Amniotic epithelial cell (primary cell): ENCODE results near the gene CYP27C1.
A peak's percentile ranks its signal among the peaks of the same experiment; 100 is the strongest.

Experiments used
- DNase-seq: peaks from one replicate; pipeline ENCODE4 v3.0.0-alpha.2; 2010; ENCODE audit warnings: low read depth

The CYP27C1 gene

GRCh38 chr2:127150996-127151395 is 69.1 kb downstream of the CYP27C1 start:
- DNase-seq = no peak

- DNase-seq = peak; percentile 94
Observed at GRCh38 chr2:127149384-127149783, 70.7 kb downstream of the CYP27C1 start.

GRCh38 chr2:127146820-127147502 is 73.1 kb downstream of the CYP27C1 start:
- no peak for DNase-seq

- DNase-seq = no peak
Observed at GRCh38 chr2:127146071-127146725, 73.9 kb downstream of the CYP27C1 start.

GRCh38 chr2:127145280-127145895 is 74.7 kb downstream of the CYP27C1 start:
- no peak for DNase-seq

GRCh38 chr2:127143841-127144782 is 76.0 kb downstream of the CYP27C1 start:
- peak; percentile 71 for DNase-seq

GRCh38 chr2:127142663-127143630 is 77.2 kb downstream of the CYP27C1 start:
- DNase-seq = no peak

GRCh38 chr2:127140538-127140937 is 79.6 kb downstream of the CYP27C1 start:
- DNase-seq = no peak

- DNase-seq = no peak
Observed at GRCh38 chr2:127139766-127140165, 80.3 kb downstream of the CYP27C1 start.

GRCh38 chr2:127138281-127138680 is 81.8 kb downstream of the CYP27C1 start:
- no peak for DNase-seq

GRCh38 chr2:127137741-127138140 is 82.4 kb downstream of the CYP27C1 start:
- no peak for DNase-seq

- DNase-seq = no peak
Observed at GRCh38 chr2:127137225-127137624, 82.9 kb downstream of the CYP27C1 start.

- DNase-seq = no peak
Observed at GRCh38 chr2:127134833-127135830, 85.0 kb downstream of the CYP27C1 start.

GRCh38 chr2:127134235-127134634 is 85.9 kb downstream of the CYP27C1 start:
- peak; percentile 25 for DNase-seq
